B cell (primary cell): ENCODE results near the gene COA8. TPM values are rescaled to one million over a fixed set of nuclear protein-coding genes. Genes with fewer than 3 reads are reported as not detected.

ENCODE experiments used
- ATAC-seq: fragments of 200-7000 bp; cut with Tn5 transposase; one replicate; pipeline ENCODE4 v1.10.0; 2021; ENCODE audit warnings: low read depth, mild to moderate bottlenecking, moderate number of reproducible peaks, moderate library complexity
- CTCF ChIA-PET: fragments of 350-600 bp; sonication (Branson Sonifier 250); formaldehyde crosslinking; loops from one replicate; lab custom pipeline; 2021; ENCODE audit warnings: antibody characterized with exemption, inconsistent platforms; lab: Charles Lee
- POLR2A ChIA-PET: fragments of 350-600 bp; sonication (Branson Sonifier 250); formaldehyde crosslinking; loops from one replicate; lab custom pipeline; 2021; ENCODE audit warnings: antibody characterized with exemption; lab: Charles Lee
- DNase-seq: peaks from one replicate; pipeline ENCODE4 v3.0.0; 2013
- H2AFZ ChIP-seq: 2 replicates; pipeline ENCODE4 v1.6.1; 2012; ENCODE audit warnings: mild to moderate bottlenecking, low read depth, low read length; ENCODE audit not compliant: insufficient read depth, poor library complexity, severe bottlenecking
- H3K27ac ChIP-seq, 2 donors: 1 replicate in 1 of 2; 2 replicates in 1 of 2; pipeline ENCODE4 v1.5.1; 2012 to 2013; ENCODE audit warnings: low read length in 2 of 2, mild to moderate bottlenecking in 2 of 2, moderate library complexity in 1 of 2
- H3K27me3 ChIP-seq, 4 experiments: fragments of 200-600 bp in 1 of 4; sonication (generic) in 1 of 4; replicated peaks in 1 of 4; 1 replicate in 2 of 4; 2 replicates in 2 of 4; pipeline versions ENCODE4 v1.6.1 to v1.7.0; 2013 to 2016; ENCODE audit warnings: low read length in 3 of 4, mild to moderate bottlenecking in 2 of 4, mixed read lengths in 1 of 4, moderate library complexity in 1 of 4; ENCODE audit not compliant: insufficient read depth in 4 of 4, control insufficient read depth in 3 of 4; ENCODE audit errors: control extremely low read depth in 1 of 4
- H3K36me3 ChIP-seq, 2 experiments: replicated peaks in 1 of 2; 1 replicate in 1 of 2; 2 replicates in 1 of 2; pipeline versions ENCODE4 v1.6.1 to v1.7.1; 2013; ENCODE audit warnings: low read length in 1 of 2; ENCODE audit not compliant: insufficient read depth in 2 of 2, control insufficient read depth in 1 of 2; ENCODE audit errors: control extremely low read depth in 1 of 2, extremely low read depth in 1 of 2
- H3K4me1 ChIP-seq, 2 donors: fragments of 200-600 bp in 1 of 2; sonication (generic) in 1 of 2; 1 replicate in 1 of 2; 2 replicates in 1 of 2; pipeline versions ENCODE4 v1.5.1 to v1.6.1; 2013 to 2017; ENCODE audit warnings: low read length in 2 of 2; ENCODE audit not compliant: control insufficient read depth in 2 of 2, insufficient read depth in 2 of 2
- H3K4me2 ChIP-seq: replicated peaks from 2 replicates; pipeline ENCODE3; 2012; ENCODE audit warnings: mild to moderate bottlenecking, low read depth, low read length; ENCODE audit not compliant: poor library complexity, severe bottlenecking
- H3K4me3 ChIP-seq, 5 experiments: fragments of 200-600 bp in 1 of 5; sonication (generic) in 1 of 5; 1 replicate in 3 of 5; 2 replicates in 2 of 5; pipeline versions ENCODE4 v1.5.1 to v1.7.0; 2011 to 2016; ENCODE audit warnings: low read length in 4 of 5, mild to moderate bottlenecking in 4 of 5, low read depth in 2 of 5, control low read depth in 1 of 5, moderate library complexity in 1 of 5; ENCODE audit not compliant: insufficient read depth in 1 of 5; ENCODE audit errors: control extremely low read depth in 1 of 5, extremely low read depth in 1 of 5
- H3K79me2 ChIP-seq: fragments of 200-600 bp; sonication (generic); one replicate; pipeline ENCODE4 v1.6.0; 2016; ENCODE audit warnings: low read length; ENCODE audit not compliant: control insufficient read depth, insufficient read depth
- H3K9ac ChIP-seq: fragments of 200-600 bp; sonication (generic); 2 replicates; pipeline ENCODE4 v1.6.1; 2017; ENCODE audit warnings: mild to moderate bottlenecking, low read length, moderate library complexity
- H3K9me3 ChIP-seq, 3 donors: one replicate each; pipeline versions ENCODE4 v1.6.1 to v1.7.1; 2013; ENCODE audit warnings: low read length in 2 of 3; ENCODE audit not compliant: control insufficient read depth in 2 of 3, insufficient read depth in 1 of 3; ENCODE audit errors: control extremely low read depth in 1 of 3
- H4K20me1 ChIP-seq: 2 replicates; pipeline ENCODE4 v1.6.0; 2012; ENCODE audit warnings: mild to moderate bottlenecking, low read length; ENCODE audit not compliant: insufficient read depth, control insufficient read depth, poor library complexity, severe bottlenecking
- H3K27ac Mint-ChIP-seq: one replicate; pipeline ENCODE4 v1.8.0; 2021; ENCODE audit warnings: mixed read lengths
- H3K27me3 Mint-ChIP-seq: one replicate; pipeline ENCODE4 v1.8.0; 2021; ENCODE audit warnings: mixed read lengths
- H3K4me1 Mint-ChIP-seq: one replicate; pipeline ENCODE4 v1.8.0; 2021; ENCODE audit warnings: mixed read lengths
- H3K4me3 Mint-ChIP-seq: one replicate; pipeline ENCODE4 v1.8.0; 2021; ENCODE audit warnings: mixed read lengths
- H3K9me3 Mint-ChIP-seq: one replicate; pipeline ENCODE4 v1.8.0; 2022; ENCODE audit warnings: mixed read lengths; ENCODE audit not compliant: insufficient read depth
- CTCF ChIP-seq: fragments of 200-600 bp; IDR thresholded peaks from one replicate; pipeline ENCODE4 v1.8.0; 2022; ENCODE audit warnings: antibody characterized with exemption, mild to moderate bottlenecking
- EZH2 ChIP-seq: IDR thresholded peaks from 2 replicates; pipeline ENCODE4 v1.6.1; 2012; ENCODE audit warnings: borderline replicate concordance, low read depth, mild to moderate bottlenecking, moderate library complexity, low read length; ENCODE audit not compliant: insufficient read depth, poor library complexity, severe bottlenecking
- WGBS: methylation state at CpG from one replicate; pipeline ENCODE4 v1.1.5; 2013; ENCODE audit warnings: missing lambda C conversion rate; ENCODE audit not compliant: insufficient coverage; 5-methylcytosine and 5-hydroxymethylcytosine counted together
- intact Hi-C: fragments of 100-400 bp; cut with micrococcal nuclease; formaldehyde crosslinking; loops from one replicate; pipeline ENCODE4 v1.10.0; 2022
- polyA plus RNA-seq: library from polyadenylated mRNA; depleted of rRNA; stranded (reverse); fragments of >200 nt; gene quantifications from 2 replicates; pipeline ENCODE4 v1.2.3, GENCODE V29; 2012
- total RNA-seq, 2 donors: library from RNA; stranded (reverse); fragments of 120-200 nt in 1 of 2; gene quantifications; 1 replicate in 1 of 2; 2 replicates in 1 of 2; pipeline versions ENCODE4 v1.2.3 to v1.2.4, GENCODE V29; 2013 to 2022

The COA8 gene
- total and polyA plus RNA-seq, 2 donors (not counting 1 experiment from before 2014, with no cell fraction given): 7.5 to 24.9 TPM

GRCh38 chr14:103626146-103626850 is 63.5 kb downstream of the COA8 start:
- Mint-ChIP-seq H3K4me3 (peak overlapping the region; percentile 50), H3K27ac (peak overlapping the region; percentile 50), H3K27me3 (no peaks in the 10 kb centered on the region), H3K4me1 (peaks cover 55% of the 10 kb centered on the region), H3K9me3 (no peaks in the 10 kb centered on the region)
- TF ChIP-seq EZH2: no peak
- TF ChIP-seq CTCF: no peak
- H2AFZ ChIP-seq: no peak overlapping the region
- H3K36me3 ChIP-seq: no peaks in the 10 kb centered on the region
- ChIA-PET POLR2A (no interaction called here), CTCF (no interaction called here)
- H3K27me3 ChIP-seq: no peaks in the 10 kb centered on the region
- peak; percentile 40 for DNase-seq
- intact Hi-C loops: loop anchor here (5.0 kb wide), 2 partner anchors 71 to 239 kb away; partner anchors contain the start of gene MARK3
- peak overlapping the region; percentile 74 for H3K4me2 ChIP-seq
- peaks cover 17% of the 10 kb centered on the region for H4K20me1 ChIP-seq
- H3K27ac ChIP-seq: no peak overlapping the region
- no peak for ATAC-seq
- no peak overlapping the region for H3K9ac ChIP-seq
- peaks cover 49 to 53% of the 10 kb centered on the region in 2 donors for H3K4me1 ChIP-seq
- 44% methylated on average over 5 of the region's 5 CpGs for WGBS
- peaks cover 32% of the 10 kb centered on the region for H3K79me2 ChIP-seq
- no peaks in the 10 kb centered on the region for H3K9me3 ChIP-seq
- H3K4me3 ChIP-seq: no peak overlapping the region
